Prostate gland (tissue), 2 donors: ENCODE data around the gene COMMD1. TPM values are rescaled to one million over a fixed set of nuclear protein-coding genes. Genes with fewer than 3 reads are reported as not detected.
"Not testable (repeated sequence)": the region's sequence is repeated elsewhere in the genome, so short reads cannot be mapped to it uniquely, and the experiment has no call there.

Experiments
- DNase-seq: peaks from one replicate; pipeline ENCODE4 v3.0.0-alpha.2; 2019; ENCODE audit warnings: low spot score
- H3K27ac ChIP-seq, 2 donors: fragments of 200-600 bp; sonication (generic); 2 replicates each; pipeline ENCODE4 v1.5.1; 2017 to 2019
- H3K27me3 ChIP-seq: fragments of 200-600 bp; sonication (generic); replicated peaks from 2 replicates; pipeline ENCODE4 v1.5.1; 2019; ENCODE audit not compliant: insufficient read depth
- H3K36me3 ChIP-seq, 2 donors: fragments of 200-600 bp; sonication (generic); 1 replicate in 1 of 2; 2 replicates in 1 of 2; pipeline versions ENCODE4 v1.5.1 to v1.8.1; 2017 to 2019
- H3K4me1 ChIP-seq: fragments of 200-600 bp; sonication (generic); replicated peaks from 2 replicates; pipeline ENCODE4 v1.5.1; 2019
- H3K4me3 ChIP-seq, 2 donors: fragments of 200-600 bp; sonication (generic); 2 replicates each; pipeline ENCODE4 v1.5.1; 2017 to 2019
- H3K9me3 ChIP-seq: fragments of 200-600 bp; sonication (generic); 2 replicates; pipeline ENCODE4 v1.5.1; 2017
- CTCF ChIP-seq, 4 experiments: fragments of 200-600 bp in 2 of 4; fragments of 450-650 bp in 2 of 4; sonication (generic) in 2 of 4; IDR thresholded peaks; 1 replicate in 3 of 4; 2 replicates in 1 of 4; pipeline ENCODE4 v1.5.1; 2016 to 2019; ENCODE audit warnings: antibody characterized with exemption in 4 of 4, mild to moderate bottlenecking in 2 of 4, moderate library complexity in 2 of 4
- POLR2A ChIP-seq: fragments of 450-650 bp; IDR thresholded peaks from one replicate; pipeline ENCODE4 v1.6.1; 2016; ENCODE audit warnings: antibody characterized with exemption, mild to moderate bottlenecking
- POLR2AphosphoS5 ChIP-seq: sonication (generic); formaldehyde crosslinking; IDR thresholded peaks from one replicate; pipeline ENCODE4 v1.6.1; 2017; ENCODE audit warnings: antibody characterized with exemption
- WGBS: methylation state at CpG from one replicate; pipeline ENCODE4 v1.1.5; 2018; 5-methylcytosine and 5-hydroxymethylcytosine counted together
- intact Hi-C: fragments of 100-400 bp; cut with DNase I; formaldehyde crosslinking; loops from one replicate; pipeline ENCODE4 v1.14.2; 2022
- total RNA-seq, 2 donors: library from RNA; depleted of rRNA; stranded (reverse); fragments of >200 nt; gene quantifications; one replicate each; pipeline ENCODE4 v1.1.0, GENCODE V29; 2016

The COMMD1 gene
- total RNA-seq, 2 donors from 2014 or later: 41.9 to 63.9 TPM

- H3K4me1 ChIP-seq: peaks cover 9% of the 10 kb centered on the region
- WGBS: 69% methylated on average over 2 of the region's 2 CpGs
- no peak overlapping the region for H3K4me3 ChIP-seq
- H3K9me3 ChIP-seq: no peaks in the 10 kb centered on the region
- H3K27ac ChIP-seq: no peak overlapping the region
- intact Hi-C loops: no loop called here
- no peak for DNase-seq
- no peak for TF ChIP-seq POLR2A
- TF ChIP-seq POLR2AphosphoS5: no peak
- no peak for TF ChIP-seq CTCF (IDR thresholded peaks at IDR 0.05)
- no peaks in the 10 kb centered on the region for H3K36me3 ChIP-seq
- no peaks in the 10 kb centered on the region for H3K27me3 ChIP-seq
Observed at GRCh38 chr2:61951881-61952280, 46.4 kb downstream of the COMMD1 start.

- H3K27me3 ChIP-seq: no peaks in the 10 kb centered on the region
- H3K4me1 ChIP-seq: peaks cover 9% of the 10 kb centered on the region
- DNase-seq: no peak
- no peak for TF ChIP-seq POLR2A
- no peak for TF ChIP-seq CTCF (IDR thresholded peaks at IDR 0.05)
- TF ChIP-seq POLR2AphosphoS5: no peak
- no peaks in the 10 kb centered on the region for H3K36me3 ChIP-seq
- no peak overlapping the region for H3K4me3 ChIP-seq
- intact Hi-C loops: no loop called here
- H3K9me3 ChIP-seq: no peaks in the 10 kb centered on the region
- no peak overlapping the region for H3K27ac ChIP-seq
- WGBS: 88% methylated on average over 1 of the region's 1 CpG
Observed at GRCh38 chr2:61952288-61952687, 46.8 kb downstream of the COMMD1 start.

GRCh38 chr2:61954856-61955255, 49.4 kb downstream of the COMMD1 start:
- Histone ChIP-seq H3K27ac (peak overlapping the region in 1 of 2 donors; percentile 51), H3K4me1 (peaks cover 10% of the 10 kb centered on the region)
- DNase-seq, H3K27me3 ChIP-seq, H3K36me3 ChIP-seq, H3K4me3 ChIP-seq, H3K9me3 ChIP-seq, intact Hi-C loops: not testable (repeated sequence)
- 85% methylated on average over 9 of the region's 9 CpGs for WGBS

- no peak overlapping the region for H3K27ac ChIP-seq
- DNase-seq: no peak
- WGBS: 86% methylated on average over 7 of the region's 7 CpGs
- TF ChIP-seq POLR2A (no peak), CTCF (IDR thresholded peaks at IDR 0.05) (no peak), POLR2AphosphoS5 (no peak)
- H3K4me3 ChIP-seq: no peak overlapping the region
- peaks cover 5% of the 10 kb centered on the region for H3K4me1 ChIP-seq
- H3K36me3 ChIP-seq: no peaks in the 10 kb centered on the region
- no peaks in the 10 kb centered on the region for H3K9me3 ChIP-seq
- H3K27me3 ChIP-seq: no peaks in the 10 kb centered on the region
- intact Hi-C loops: no loop called here
Observed at GRCh38 chr2:61959381-61960293, 54.2 kb downstream of the COMMD1 start.

GRCh38 chr2:61961231-61961901, 55.9 kb downstream of the COMMD1 start:
- no peaks in the 10 kb centered on the region for H3K9me3 ChIP-seq
- WGBS: 81% methylated on average over 2 of the region's 2 CpGs
- no peak overlapping the region for H3K4me3 ChIP-seq
- DNase-seq: no peak
- H3K27me3 ChIP-seq: no peaks in the 10 kb centered on the region
- TF ChIP-seq POLR2A (no peak), POLR2AphosphoS5 (no peak), CTCF (IDR thresholded peaks at IDR 0.05) (no peak)
- no peaks in the 10 kb centered on the region for H3K36me3 ChIP-seq
- intact Hi-C loops: no loop called here
- H3K27ac ChIP-seq: no peak overlapping the region
- H3K4me1 ChIP-seq: peaks cover 5% of the 10 kb centered on the region
